Right lobe of liver (tissue), 6 donors: Measurements from ENCODE around the gene ZNF41. TPM values are rescaled to one million over a fixed set of nuclear protein-coding genes. Genes with fewer than 3 reads are reported as not detected.

Experiments used
- ATAC-seq, 4 donors: fragments of 200-7000 bp; cut with Tn5 transposase; one replicate each; pipeline ENCODE4 v1.9.1; 2020; ENCODE audit warnings: mild to moderate bottlenecking in 4 of 4, moderate library complexity in 4 of 4
- DNase-seq, 3 donors: peaks; one replicate each; pipeline ENCODE4 v3.0.0-alpha.2; 2020
- H3K27ac ChIP-seq, 3 donors: fragments of 200-600 bp; one replicate each; pipeline ENCODE4 v1.8.0; 2022
- H3K27me3 ChIP-seq, 2 donors: fragments of 200-600 bp; one replicate each; pipeline ENCODE4 v1.8.0; 2022
- H3K36me3 ChIP-seq, 4 donors: fragments of 200-600 bp; sonication (generic) in 1 of 4; one replicate each; pipeline versions ENCODE4 v1.5.1 to v1.8.0; 2017 to 2022; ENCODE audit warnings: control low read depth in 1 of 4
- H3K4me1 ChIP-seq, 4 donors: fragments of 200-600 bp; sonication (generic) in 1 of 4; one replicate each; pipeline versions ENCODE4 v1.5.1 to v1.8.0; 2017 to 2022; ENCODE audit warnings: control low read depth in 1 of 4
- H3K4me3 ChIP-seq, 3 donors: fragments of 200-600 bp; one replicate each; pipeline ENCODE4 v1.8.0; 2022
- H3K9me3 ChIP-seq, 4 donors: fragments of 200-600 bp; sonication (generic) in 1 of 4; one replicate each; pipeline versions ENCODE4 v1.5.1 to v1.8.0; 2017 to 2022; ENCODE audit warnings: control low read depth in 1 of 4
- CTCF ChIP-seq, 4 donors: fragments of 200-600 bp in 3 of 4; fragments of 450-650 bp in 1 of 4; IDR thresholded peaks; one replicate each; pipeline versions ENCODE4 v1.5.1 to v1.8.0; 2016 to 2022; ENCODE audit warnings: antibody characterized with exemption in 4 of 4, mild to moderate bottlenecking in 2 of 4
- POLR2A ChIP-seq: fragments of 450-650 bp; IDR thresholded peaks from one replicate; pipeline ENCODE4 v1.6.1; 2017; ENCODE audit warnings: antibody characterized with exemption, mild to moderate bottlenecking
- WGBS: methylation state at CpG from one replicate; pipeline ENCODE4 v1.1.6; 2018; ENCODE audit warnings: low coverage, low lambda C conversion rate; ENCODE audit not compliant: insufficient coverage; ENCODE audit errors: missing lambda C conversion rate; 5-methylcytosine and 5-hydroxymethylcytosine counted together
- intact Hi-C, 2 donors: fragments of 100-400 bp; cut with DNase I; formaldehyde crosslinking; loops; one replicate each; pipeline versions ENCODE4 v1.11.2 to v1.14.1; 2022
- total RNA-seq, 6 experiments: library from RNA; depleted of rRNA in 2 of 6; stranded (reverse); fragments of >200 nt in 2 of 6; fragmentation: NEBNext Ultra II Directional in 3 of 6; extraction: Animal tissue kit (Norgen Biotek cat#: 25700) in 3 of 6; gene quantifications; one replicate each; pipeline versions ENCODE4 v1.1.0 to v1.2.4, GENCODE V29; 2016 to 2023
- donor health status: DM: no; HTN: yes; CAD: no.
- donor health status: DM: no; HTN: no; CAD: no.
- donor health status: DM: no; HTN: no; CAD: no.
- donor health status: DM: no; HTN: yes; CAD: no.
- donor health status: DM: no; HTN: yes; CAD: no.

Gene ZNF41
- total RNA-seq, 6 experiments from 2014 or later: 2.7 to 6.1 (median 3.9) TPM

GRCh38 chrX:47489507-47490275 lies 6.7 kb upstream of the ZNF41 start:
- no peak for TF ChIP-seq POLR2A
- no peak for TF ChIP-seq CTCF (IDR thresholded peaks at IDR 0.05)
- WGBS: 58% methylated on average over 3 of the region's 6 CpGs
- intact Hi-C loops: no loop called here

DNA sequence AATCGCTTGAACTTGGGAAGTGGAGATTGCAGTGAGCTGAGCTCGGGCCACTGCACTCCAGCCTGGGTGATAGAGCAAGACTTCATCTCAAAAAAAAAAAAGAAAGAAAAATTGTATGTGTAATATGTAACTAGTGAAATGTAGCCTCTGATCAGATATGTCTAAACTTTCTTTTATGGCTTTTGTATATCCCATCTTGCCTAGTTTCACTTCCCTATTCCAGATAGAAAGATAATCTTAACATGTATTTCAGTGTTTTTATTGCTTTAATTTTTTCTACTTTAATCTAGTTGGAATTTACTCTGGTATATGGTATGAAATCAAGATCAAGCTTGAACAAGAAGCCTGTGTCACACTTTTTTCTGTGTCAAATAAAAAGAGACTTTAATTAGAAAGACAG lies 1.9 kb upstream of the ZNF41 start:
- Histone ChIP-seq H3K9me3 (no peaks in the 10 kb centered on the region), H3K4me3 (no peak overlapping the region), H3K4me1 (no peaks in the 10 kb centered on the region), H3K27ac (no peak overlapping the region), H3K36me3 (no peaks in the 10 kb centered on the region), H3K27me3 (no peaks in the 10 kb centered on the region)
- TF ChIP-seq POLR2A (no peak), CTCF (IDR thresholded peaks at IDR 0.05) (no peak)
- intact Hi-C loops: no loop called here
- 54% methylated on average over 2 of the region's 2 CpGs for WGBS
- DNase-seq (no peak), ATAC-seq (no peak)

More at GRCh38 chrX:47489507-47490275, 6.7 kb upstream of the ZNF41 start:
- ATAC-seq (no peak), DNase-seq (no peak)
- Histone ChIP-seq H3K27ac (no peak overlapping the region), H3K9me3 (peaks cover 0 to 2% (median 0%) of the 10 kb centered on the region in 4 donors), H3K4me3 (no peak overlapping the region), H3K36me3 (no peaks in the 10 kb centered on the region), H3K4me1 (no peaks in the 10 kb centered on the region), H3K27me3 (no peaks in the 10 kb centered on the region)

DNA sequence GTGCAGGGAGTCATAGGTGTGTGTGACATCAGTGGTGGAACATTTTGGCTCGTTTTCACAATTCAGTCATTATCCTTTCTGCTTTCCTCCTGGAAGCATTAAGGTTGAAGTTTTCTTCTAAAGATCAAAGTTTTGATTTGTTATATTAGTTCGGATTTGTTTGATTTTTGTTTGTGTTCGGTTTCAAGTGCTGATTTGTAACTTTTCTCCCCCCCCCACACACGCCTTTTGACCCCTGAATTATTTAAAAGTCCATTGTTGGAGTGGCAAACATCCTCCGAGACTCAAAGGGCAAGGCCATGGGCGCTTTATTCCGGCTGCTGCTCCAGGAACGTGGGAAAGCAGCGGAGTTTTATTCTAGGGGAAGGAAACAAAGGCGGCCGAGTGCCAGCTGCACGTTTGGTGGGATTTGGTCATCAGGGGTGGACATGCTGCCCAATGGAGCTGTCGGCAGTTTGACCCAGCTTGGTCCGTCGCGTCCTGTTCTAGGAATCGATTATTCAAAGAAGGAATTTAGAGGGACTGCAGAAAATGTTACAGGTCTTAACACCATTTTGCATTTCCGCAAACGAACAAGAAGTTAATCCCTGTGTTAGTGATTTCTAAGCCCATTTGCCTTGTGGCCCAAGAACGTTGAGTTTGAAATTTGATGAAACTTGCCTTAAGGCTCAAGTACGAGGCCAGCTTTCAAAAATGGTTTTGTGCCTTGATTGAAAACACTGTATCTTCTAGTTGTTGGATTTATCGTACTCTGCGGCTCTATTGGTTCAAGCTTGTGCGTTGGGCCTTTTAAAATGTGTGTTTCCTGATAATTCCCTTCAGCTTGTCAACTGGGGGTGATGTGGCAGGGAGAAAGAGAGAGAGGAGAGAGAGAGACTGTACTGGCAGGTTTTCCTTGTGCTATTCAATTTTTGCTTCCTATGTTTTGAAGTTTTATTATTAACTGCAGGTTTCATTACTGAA lies 565 bp upstream of the ZNF41 start:
- TF ChIP-seq CTCF (IDR thresholded peaks at IDR 0.05): no peak
- Histone ChIP-seq H3K9me3 (no peaks in the 10 kb centered on the region), H3K36me3 (no peaks in the 10 kb centered on the region), H3K27me3 (no peaks in the 10 kb centered on the region), H3K4me3 (peak overlapping the region; percentile 59 to 80 (median 80)), H3K27ac (peak overlapping the region; percentile 89 to 93 (median 93)), H3K4me1 (no peaks in the 10 kb centered on the region)
- ATAC-seq: peak; percentile 17 to 30 (median 24)
- DNase-seq: peak; percentile 36 to 54 (median 44)
- intact Hi-C loops: no loop called here
- 18% methylated on average over 24 of the region's 24 CpGs for WGBS

GRCh38 chrX:47482065-47482511 lies 934 bp downstream of the ZNF41 start:
- no peak for ATAC-seq
- no peak for DNase-seq
- WGBS: 34% methylated on average over 8 of the region's 8 CpGs
- peak overlapping the region; percentile 59 to 80 (median 80) for H3K4me3 ChIP-seq
- no peak for TF ChIP-seq CTCF (IDR thresholded peaks at IDR 0.05)
- no peak for TF ChIP-seq POLR2A
- intact Hi-C loops: no loop called here
- H3K9me3 ChIP-seq: no peaks in the 10 kb centered on the region
- no peaks in the 10 kb centered on the region for H3K4me1 ChIP-seq
- peak overlapping the region; percentile 89 to 93 (median 93) for H3K27ac ChIP-seq
- no peaks in the 10 kb centered on the region for H3K27me3 ChIP-seq
- no peaks in the 10 kb centered on the region for H3K36me3 ChIP-seq
